ENCODE results near the gene EFNB2.

Gene EFNB2

GRCh38 chr13:106525865-106526264 is 9.6 kb downstream of the EFNB2 start:
- no peak for DNase-seq (ENCODE audit: low read depth in 3 of 3)

GRCh38 chr13:106524108-106524507 is 11.4 kb downstream of the EFNB2 start:
- DNase-seq (ENCODE audit: low read depth in 3 of 3) = no peak

GRCh38 chr13:106523576-106523975 is 11.9 kb downstream of the EFNB2 start:
- DNase-seq (ENCODE audit: low read depth in 3 of 3) = no peak

GRCh38 chr13:106522898-106523525 is 12.4 kb downstream of the EFNB2 start:
- DNase-seq (ENCODE audit: low read depth in 3 of 3) = no peak

- DNase-seq (ENCODE audit: low read depth in 3 of 3) = no peak
Measured at GRCh38 chr13:106522112-106522705, 13.3 kb downstream of the EFNB2 start.

GRCh38 chr13:106521095-106521799 is 14.2 kb downstream of the EFNB2 start:
- no peak for DNase-seq (ENCODE audit: low read depth in 3 of 3)

- no peak for DNase-seq (ENCODE audit: low read depth in 3 of 3)
Measured at GRCh38 chr13:106520251-106521054, 15.0 kb downstream of the EFNB2 start.

- DNase-seq (ENCODE audit: low read depth in 3 of 3) = no peak
Measured at GRCh38 chr13:106518512-106518911, 16.9 kb downstream of the EFNB2 start.

GRCh38 chr13:106517109-106517847 is 18.2 kb downstream of the EFNB2 start:
- DNase-seq (ENCODE audit: low read depth in 3 of 3) = no peak

- DNase-seq (ENCODE audit: low read depth in 3 of 3) = no peak
Measured at GRCh38 chr13:106515635-106516254, 19.7 kb downstream of the EFNB2 start.

- DNase-seq (ENCODE audit: low read depth in 3 of 3) = no peak
Measured at GRCh38 chr13:106514928-106515634, 20.4 kb downstream of the EFNB2 start.

- no peak for DNase-seq (ENCODE audit: low read depth in 3 of 3)
Measured at GRCh38 chr13:106513025-106513983, 22.2 kb downstream of the EFNB2 start.

GRCh38 chr13:106507560-106508274 is 27.7 kb downstream of the EFNB2 start:
- DNase-seq (ENCODE audit: low read depth in 3 of 3) = no peak

- no peak for DNase-seq (ENCODE audit: low read depth in 3 of 3)
Measured at GRCh38 chr13:106506286-106506685, 29.2 kb downstream of the EFNB2 start.

- no peak for DNase-seq (ENCODE audit: low read depth in 3 of 3)
Measured at GRCh38 chr13:106505732-106506131, 29.7 kb downstream of the EFNB2 start.

GRCh38 chr13:106505295-106505694 is 30.2 kb downstream of the EFNB2 start:
- no peak for DNase-seq (ENCODE audit: low read depth in 3 of 3)

- DNase-seq (ENCODE audit: low read depth in 3 of 3) = no peak
Measured at GRCh38 chr13:106503730-106504453, 31.6 kb downstream of the EFNB2 start.

- DNase-seq (ENCODE audit: low read depth in 3 of 3) = no peak
Measured at GRCh38 chr13:106503272-106503671, 32.2 kb downstream of the EFNB2 start.

Measured in stimulated activated CD4-positive, alpha-beta T cell treated with anti-CD3 and anti-CD28 coated beads, TNF-alpha, amount 100 ng/mL, for 24 hours (primary cell).